Mucosa of descending colon (tissue), 3 donors: ENCODE results near the gene HPN. TPM values are rescaled to one million over a fixed set of nuclear protein-coding genes. Genes with fewer than 3 reads are reported as not detected.

Experiments
- ATAC-seq: fragments of 200-7000 bp; cut with Tn5 transposase; one replicate; pipeline ENCODE4 v1.9.1; 2020; ENCODE audit warnings: mild to moderate bottlenecking, moderate library complexity
- DNase-seq, 3 donors: peaks; one replicate each; pipeline ENCODE4 v3.0.0-alpha.2; 2020
- H3K36me3 ChIP-seq: fragments of 200-600 bp; one replicate; pipeline ENCODE4 v1.8.0; 2021; ENCODE audit warnings: low read depth, mild to moderate bottlenecking
- H3K4me1 ChIP-seq: fragments of 200-600 bp; one replicate; pipeline ENCODE4 v1.8.0; 2021; ENCODE audit warnings: low read depth, mild to moderate bottlenecking
- H3K4me3 ChIP-seq: fragments of 200-600 bp; one replicate; pipeline ENCODE4 v1.8.0; 2021; ENCODE audit warnings: mild to moderate bottlenecking
- H3K9me3 ChIP-seq: fragments of 200-600 bp; one replicate; pipeline ENCODE4 v1.8.0; 2021; ENCODE audit warnings: mild to moderate bottlenecking
- intact Hi-C, 2 donors: fragments of 100-400 bp; cut with DNase I in 1 of 2; cut with micrococcal nuclease in 1 of 2; formaldehyde crosslinking; loops; one replicate each; pipeline versions ENCODE4 v1.11.0 to v1.11.1; 2022; cut with DNase I, micrococcal nuclease
- total RNA-seq, 3 donors: library from RNA; stranded (reverse); fragmentation: NEBNext Ultra II Directional in 2 of 3; extraction: Animal tissue kit (Norgen Biotek cat#: 25700) in 2 of 3; gene quantifications; one replicate each; pipeline versions ENCODE4 v1.2.1 to v1.2.4, GENCODE V29; 2021 to 2023
- TF ChIP-seq, protein P1 (sequence below): fragments of 200-600 bp; IDR thresholded peaks from one replicate; pipeline ENCODE4 v1.8.0; 2022; ENCODE audit warnings: antibody characterized with exemption, mild to moderate bottlenecking
- donor health status: DM: no; HTN: no; CAD: no; lungs with moderate emphysema.
- donor health status: DM: no; HTN: no; CAD: no.
- donor health status: DM: no; HTN: yes; CAD: no.

HPN gene
- total RNA-seq, 3 donors from 2014 or later: 0.54 to 0.94 TPM; not detected in 1

DNA sequence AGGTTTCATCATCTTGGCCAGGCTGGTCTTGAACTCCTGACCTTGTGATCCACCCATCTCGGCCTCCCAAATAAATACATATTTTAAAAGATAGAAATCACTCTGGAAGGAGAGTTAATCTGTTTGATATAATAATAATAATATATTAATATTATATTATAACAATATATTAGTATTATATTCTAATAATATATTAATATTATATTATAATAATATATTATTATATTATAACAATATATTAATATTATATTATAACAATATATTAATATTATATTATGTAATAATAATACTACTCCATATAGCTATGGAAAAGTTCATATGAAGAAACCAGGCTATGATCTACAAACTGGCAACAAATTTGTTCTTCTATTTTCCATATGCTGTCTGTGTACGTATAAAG, 16.8 kb downstream of the HPN start:
- no peak for ATAC-seq
- intact Hi-C loops: no loop called here
- TF ChIP-seq, protein P1, sequence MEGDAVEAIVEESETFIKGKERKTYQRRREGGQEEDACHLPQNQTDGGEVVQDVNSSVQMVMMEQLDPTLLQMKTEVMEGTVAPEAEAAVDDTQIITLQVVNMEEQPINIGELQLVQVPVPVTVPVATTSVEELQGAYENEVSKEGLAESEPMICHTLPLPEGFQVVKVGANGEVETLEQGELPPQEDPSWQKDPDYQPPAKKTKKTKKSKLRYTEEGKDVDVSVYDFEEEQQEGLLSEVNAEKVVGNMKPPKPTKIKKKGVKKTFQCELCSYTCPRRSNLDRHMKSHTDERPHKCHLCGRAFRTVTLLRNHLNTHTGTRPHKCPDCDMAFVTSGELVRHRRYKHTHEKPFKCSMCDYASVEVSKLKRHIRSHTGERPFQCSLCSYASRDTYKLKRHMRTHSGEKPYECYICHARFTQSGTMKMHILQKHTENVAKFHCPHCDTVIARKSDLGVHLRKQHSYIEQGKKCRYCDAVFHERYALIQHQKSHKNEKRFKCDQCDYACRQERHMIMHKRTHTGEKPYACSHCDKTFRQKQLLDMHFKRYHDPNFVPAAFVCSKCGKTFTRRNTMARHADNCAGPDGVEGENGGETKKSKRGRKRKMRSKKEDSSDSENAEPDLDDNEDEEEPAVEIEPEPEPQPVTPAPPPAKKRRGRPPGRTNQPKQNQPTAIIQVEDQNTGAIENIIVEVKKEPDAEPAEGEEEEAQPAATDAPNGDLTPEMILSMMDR: no peak
- Histone ChIP-seq H3K4me3 (no peak overlapping the region), H3K4me1 (no peaks in the 10 kb centered on the region), H3K36me3 (no peaks in the 10 kb centered on the region), H3K9me3 (no peaks in the 10 kb centered on the region)
- DNase-seq: no peak

DNA sequence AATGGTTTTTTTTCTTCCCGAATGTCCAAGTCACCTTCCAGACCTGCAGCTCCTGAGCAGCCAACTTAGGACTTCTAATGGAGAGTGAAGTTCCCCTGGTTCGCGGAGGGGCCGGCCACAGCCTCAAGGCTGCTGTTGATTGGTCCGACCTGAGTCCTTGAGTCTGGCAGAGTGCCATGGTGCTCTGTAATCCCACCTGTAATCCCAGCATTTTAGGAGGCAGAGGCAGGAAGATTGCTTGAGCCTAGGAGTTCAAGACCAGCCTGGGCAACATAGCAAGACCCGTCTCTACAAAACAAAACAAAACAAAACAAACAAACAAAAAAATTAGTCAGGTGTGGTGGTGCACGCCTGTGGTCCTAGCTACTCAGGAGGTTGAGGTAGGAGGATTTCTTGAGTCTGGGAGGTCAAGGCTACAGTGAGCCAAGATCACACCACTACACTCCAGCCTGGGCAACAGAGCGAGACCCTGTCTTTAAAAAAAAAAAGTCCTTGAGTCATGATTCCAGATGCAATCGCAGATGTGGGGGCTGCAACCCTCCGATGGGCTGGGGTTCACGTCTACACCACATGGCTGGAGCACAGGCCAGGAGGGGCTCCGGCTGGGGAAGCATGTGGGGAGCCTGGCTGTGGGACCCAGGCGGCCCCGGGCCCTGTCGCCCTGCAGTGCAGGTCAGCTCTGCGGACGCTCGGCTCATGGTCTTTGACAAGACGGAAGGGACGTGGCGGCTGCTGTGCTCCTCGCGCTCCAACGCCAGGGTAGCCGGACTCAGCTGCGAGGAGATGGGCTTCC, 17.7 kb downstream of the HPN start:
- H3K4me1 ChIP-seq: no peaks in the 10 kb centered on the region
- intact Hi-C loops: no loop called here
- TF ChIP-seq, protein P1: no peak
- no peaks in the 10 kb centered on the region for H3K36me3 ChIP-seq
- H3K9me3 ChIP-seq: no peaks in the 10 kb centered on the region
- no peak overlapping the region for H3K4me3 ChIP-seq
- no peak for ATAC-seq
- no peak for DNase-seq

DNA sequence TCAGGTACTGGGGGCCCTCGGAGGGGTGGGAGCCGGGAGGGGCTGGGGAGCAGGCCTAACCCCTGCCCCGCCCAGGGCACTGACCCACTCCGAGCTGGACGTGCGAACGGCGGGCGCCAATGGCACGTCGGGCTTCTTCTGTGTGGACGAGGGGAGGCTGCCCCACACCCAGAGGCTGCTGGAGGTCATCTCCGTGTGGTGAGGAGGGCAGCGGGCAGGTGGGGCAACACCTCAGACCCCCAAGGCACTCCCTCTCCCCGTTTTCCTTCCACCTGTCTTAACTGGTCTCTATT, 18.2 kb downstream of the HPN start:
- Histone ChIP-seq H3K4me3 (no peak overlapping the region), H3K9me3 (no peaks in the 10 kb centered on the region), H3K4me1 (no peaks in the 10 kb centered on the region), H3K36me3 (no peaks in the 10 kb centered on the region)
- intact Hi-C loops: no loop called here
- TF ChIP-seq, protein P1: no peak
- no peak for ATAC-seq
- DNase-seq: no peak

- no peak for ATAC-seq
- intact Hi-C loops: no loop called here
- Histone ChIP-seq H3K36me3 (no peaks in the 10 kb centered on the region), H3K9me3 (no peaks in the 10 kb centered on the region), H3K4me3 (no peak overlapping the region), H3K4me1 (no peaks in the 10 kb centered on the region)
- no peak for DNase-seq
- TF ChIP-seq, protein P1: no peak
Observed at GRCh38 chr19:35060160-35060855, 18.8 kb downstream of the HPN start.

GRCh38 chr19:35061583-35062373, 20.3 kb downstream of the HPN start:
- TF ChIP-seq, protein P1: no peak

More at GRCh38 chr19:35061583-35062373, 20.3 kb downstream of the HPN start:
- Histone ChIP-seq H3K4me1 (no peaks in the 10 kb centered on the region), H3K9me3 (no peaks in the 10 kb centered on the region), H3K36me3 (no peaks in the 10 kb centered on the region), H3K4me3 (no peak overlapping the region)
- DNase-seq: no peak
- no peak for ATAC-seq
- intact Hi-C loops: no loop called here
